Measurements from ENCODE around the gene CCL16.

Gene CCL16

DNA sequence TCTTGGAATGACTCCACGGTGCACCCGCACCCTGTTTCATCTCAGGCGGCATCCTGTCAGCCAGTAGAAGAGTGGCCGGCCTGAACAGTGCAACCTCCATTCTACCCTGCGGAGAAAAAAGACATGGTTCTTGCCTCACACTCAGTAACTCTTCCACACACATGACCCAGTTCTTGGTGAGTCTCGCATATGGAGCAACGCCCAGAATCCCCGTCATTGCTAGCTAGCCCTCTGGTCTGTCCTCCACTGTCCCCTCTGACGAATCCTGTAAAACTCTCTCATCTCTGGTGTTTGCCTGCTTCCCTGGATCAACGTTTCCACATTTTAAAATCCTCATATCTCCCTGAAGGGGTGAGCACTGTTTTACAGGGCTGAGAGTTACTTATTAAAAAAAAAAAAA, 46.5 kb downstream of the CCL16 start:
- peak; percentile 13 for DNase-seq

DNA sequence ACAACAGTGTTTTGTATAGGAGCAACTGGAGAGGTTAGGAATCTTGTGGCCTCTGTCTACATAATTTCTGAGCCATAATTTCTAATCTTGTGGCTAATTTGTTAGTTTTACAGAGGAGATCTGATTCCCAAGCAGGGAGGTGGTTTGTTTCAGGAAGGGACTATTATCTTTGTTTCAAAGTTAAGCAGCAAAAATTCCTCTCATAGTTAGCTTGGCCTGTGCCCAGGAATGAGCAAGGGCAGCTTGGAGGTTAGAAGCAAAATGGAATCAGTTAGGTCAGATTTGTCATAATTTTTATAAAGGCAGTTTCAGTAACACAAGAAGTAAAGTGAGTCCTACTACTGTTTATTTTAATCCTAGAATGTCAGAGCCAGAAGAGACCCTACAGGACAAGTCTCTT, 48.7 kb downstream of the CCL16 start:
- DNase-seq: no peak

DNA sequence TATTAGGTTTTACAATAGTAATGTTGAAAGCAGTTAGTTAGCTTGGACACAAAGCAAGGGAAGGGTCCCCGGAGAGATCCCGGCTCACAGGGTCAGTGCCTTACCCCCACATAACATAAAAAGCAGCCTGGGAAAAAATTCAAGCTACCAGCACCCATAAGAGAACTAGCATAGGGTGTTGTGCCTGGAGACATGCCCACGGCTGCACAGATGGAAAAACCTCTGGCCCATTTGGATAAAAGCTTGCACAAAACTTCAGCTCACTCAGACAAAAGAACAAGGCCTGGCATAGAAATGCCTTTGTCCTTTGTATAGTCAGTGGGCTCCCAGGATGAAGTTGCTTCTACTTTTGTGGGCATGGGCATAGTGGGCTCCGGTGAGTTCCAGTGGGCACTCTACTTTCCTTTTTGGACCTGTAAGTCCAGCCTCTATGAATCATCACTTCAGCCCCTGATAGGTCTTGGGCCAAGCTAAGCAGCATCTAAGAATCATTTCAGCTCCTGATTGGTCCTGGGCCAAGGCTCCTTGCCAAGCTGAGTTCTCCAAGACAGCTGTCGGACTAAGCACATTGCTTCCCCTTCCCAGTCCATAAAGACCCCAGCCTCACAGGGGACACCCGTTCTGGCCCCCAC, 49.4 kb downstream of the CCL16 start:
- peak; percentile 3 for DNase-seq

DNA sequence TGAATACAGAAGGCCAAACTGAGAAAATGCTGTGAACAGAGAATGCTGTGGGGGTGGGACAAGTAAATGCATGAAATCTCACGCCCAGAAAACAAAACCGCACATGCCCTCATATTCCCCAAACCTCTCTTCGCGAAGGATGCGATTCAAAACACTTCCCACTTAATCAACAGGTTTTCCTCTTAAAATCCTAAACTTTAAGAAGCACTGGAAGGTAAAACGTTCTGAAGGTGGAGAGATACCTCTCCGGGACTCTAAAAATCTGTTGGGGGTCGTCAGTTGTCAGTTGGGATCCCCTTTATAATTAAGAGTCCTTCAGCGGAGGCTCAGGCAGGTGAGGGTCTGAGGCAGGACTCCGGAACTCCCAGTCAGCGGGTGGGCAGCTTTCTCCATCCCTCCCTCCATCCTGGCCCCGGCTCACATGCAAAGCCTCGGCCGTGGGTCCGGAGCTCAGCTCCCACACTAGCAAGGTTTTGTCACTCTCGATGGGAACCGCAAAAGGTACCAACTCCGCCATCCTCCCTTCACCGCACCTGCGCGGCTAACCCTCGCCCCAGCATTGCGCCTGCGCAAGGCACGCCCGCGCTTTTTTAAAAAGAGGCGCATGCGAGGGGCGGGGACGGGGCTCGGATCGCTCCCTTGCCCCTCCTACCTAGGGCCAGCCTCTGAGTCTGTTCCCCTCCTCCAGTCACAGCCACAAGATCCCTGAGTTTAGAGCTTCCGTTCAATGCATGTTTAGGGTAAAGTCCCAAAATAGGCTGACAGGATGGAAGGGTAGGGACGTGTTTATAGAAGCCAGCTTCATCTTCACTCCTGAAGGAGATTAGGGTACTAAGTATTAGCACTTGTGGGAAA, 50.9 kb downstream of the CCL16 start, which contains the start of gene RDM1:
TSS of gene RDM1 (minus strand) at position 563 of the 855 bp plus-strand sequence. CDS start at position 517, 46 bp downstream.
- DNase-seq: peak; percentile 33

DNA sequence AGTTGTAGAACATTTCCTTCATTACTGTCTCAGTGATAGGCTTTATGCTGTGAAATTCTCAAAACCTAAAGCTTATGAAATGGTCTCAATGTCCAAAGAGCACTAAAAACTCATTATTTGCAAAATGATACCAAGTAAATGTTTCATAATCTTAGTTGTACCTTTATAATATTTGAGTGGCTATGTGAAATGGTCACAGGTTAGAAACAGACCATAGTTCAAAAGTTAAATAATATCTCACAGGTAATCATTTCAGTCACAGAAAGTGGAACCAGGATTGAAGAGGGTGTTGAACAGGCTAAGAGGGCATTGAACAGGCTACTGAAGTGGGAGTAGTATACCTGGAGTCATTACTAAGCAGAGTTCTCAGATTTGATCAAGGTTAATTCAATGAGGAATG, 53.6 kb downstream of the CCL16 start:
- DNase-seq: no peak

All from GOT3 (cell line).